Fibroblast of lung (primary cell): Measurements from ENCODE around the gene RBX1. TPM values are rescaled to one million over a fixed set of nuclear protein-coding genes. Genes with fewer than 3 reads are reported as not detected.

ENCODE experiments used
- DNase-seq, 2 donors: peaks; one replicate each; pipeline versions ENCODE4 v3.0.0 to v3.0.0-alpha.2; 2010; ENCODE audit warnings: low read depth in 2 of 2
- H2AFZ ChIP-seq: 2 replicates; pipeline ENCODE4 v1.5.1; 2012; ENCODE audit warnings: low read length, control low read depth, inconsistent platforms
- H3K27ac ChIP-seq: 2 replicates; pipeline ENCODE4 v1.5.1; 2011; ENCODE audit warnings: low read length, control low read depth; ENCODE audit not compliant: insufficient read depth
- H3K27me3 ChIP-seq: 2 replicates; pipeline ENCODE4 v1.5.1; 2011; ENCODE audit warnings: mild to moderate bottlenecking, low read length; ENCODE audit not compliant: control insufficient read depth, insufficient read depth
- H3K36me3 ChIP-seq: 2 replicates; pipeline ENCODE4 v1.5.1; 2011; ENCODE audit warnings: low read length; ENCODE audit not compliant: control insufficient read depth, insufficient read depth
- H3K4me1 ChIP-seq: 2 replicates; pipeline ENCODE4 v1.5.1; 2011; ENCODE audit warnings: low read length; ENCODE audit not compliant: control insufficient read depth, insufficient read depth; ENCODE audit errors: extremely low read depth
- H3K4me2 ChIP-seq: 2 replicates; pipeline ENCODE4 v1.5.1; 2011; ENCODE audit warnings: low read length, control low read depth; ENCODE audit not compliant: insufficient read depth; ENCODE audit errors: extremely low read depth
- H3K4me3 ChIP-seq, 4 experiments: fragments of 200-600 bp in 1 of 4; sonication (generic) in 1 of 4; replicated peaks in 1 of 4; 2 replicates each; pipeline ENCODE4 v1.5.1; 2011 to 2016; ENCODE audit warnings: low read length in 4 of 4, low read depth in 3 of 4, mild to moderate bottlenecking in 3 of 4, control low read depth in 2 of 4, inconsistent platforms in 1 of 4, mixed read lengths in 1 of 4; ENCODE audit not compliant: insufficient read depth in 1 of 4; ENCODE audit errors: control extremely low read depth in 1 of 4
- H3K79me2 ChIP-seq: 2 replicates; pipeline ENCODE4 v1.5.1; 2012; ENCODE audit warnings: mild to moderate bottlenecking, low read length, inconsistent platforms; ENCODE audit not compliant: control insufficient read depth, insufficient read depth
- H3K9ac ChIP-seq: 2 replicates; pipeline ENCODE4 v1.5.1; 2011; ENCODE audit warnings: mild to moderate bottlenecking, low read length, control low read depth; ENCODE audit not compliant: insufficient read depth
- H3K9me3 ChIP-seq: 2 replicates; pipeline ENCODE4 v1.5.1; 2012; ENCODE audit warnings: low read depth, low read length; ENCODE audit not compliant: control insufficient read depth, insufficient read depth
- H4K20me1 ChIP-seq: 2 replicates; pipeline ENCODE4 v1.5.1; 2011; ENCODE audit warnings: low read length; ENCODE audit not compliant: control insufficient read depth, insufficient read depth; ENCODE audit errors: extremely low read depth
- EZH2 ChIP-seq: IDR thresholded peaks from 2 replicates; pipeline ENCODE4 v1.5.1; 2012; ENCODE audit warnings: low read length, control low read depth, mild to moderate bottlenecking; ENCODE audit errors: missing control alignments
- polyA plus RNA-seq, 2 donors: library from polyadenylated mRNA; depleted of rRNA in 1 of 2; stranded (reverse) in 1 of 2; unstranded in 1 of 2; fragments of >200 nt; gene quantifications; 2 replicates each; pipeline ENCODE4 v1.2.1, GENCODE V29; 2011 to 2012; ENCODE audit warnings: missing spikeins in 1 of 2
- total RNA-seq: library from RNA; depleted of rRNA; stranded (reverse); fragments of >200 nt; gene quantifications from 2 replicates; pipeline ENCODE4 v1.2.1, GENCODE V29; 2014
- TF ChIP-seq, protein P1 (sequence below), 2 donors: IDR thresholded peaks in 1 of 2; conservative IDR thresholded peaks in 1 of 2; 1 replicate in 1 of 2; 2 replicates in 1 of 2; pipeline ENCODE4 v1.5.1; 2011 to 2012; ENCODE audit warnings: low read length in 2 of 2, control low read depth in 1 of 2, inconsistent platforms in 1 of 2, low read depth in 1 of 2, mild to moderate bottlenecking in 1 of 2

Gene RBX1
- total and polyA plus RNA-seq, 2 donors (not counting 1 experiment from before 2014, with no cell fraction given), result 53.2 to 89.6 TPM

DNA sequence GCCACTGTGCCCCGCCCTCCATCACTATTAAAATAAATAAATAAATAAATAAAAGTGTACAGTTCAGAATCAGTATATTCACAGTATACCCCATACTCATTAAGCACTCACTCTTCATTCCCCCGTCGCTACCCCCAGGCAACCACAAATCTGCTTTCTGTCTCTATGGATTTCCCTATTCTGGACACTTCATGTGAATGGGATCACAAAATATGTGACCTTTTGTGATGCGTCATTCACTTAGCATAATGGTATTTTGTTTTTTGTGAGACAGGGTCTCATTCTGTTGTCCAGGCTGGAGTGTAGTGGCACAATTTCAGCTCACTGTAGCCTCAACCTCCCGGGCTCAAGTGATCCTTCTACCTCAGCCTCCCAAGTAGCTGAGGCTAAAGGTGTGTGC lies 52.8 kb downstream of the RBX1 start:
- H3K9me3 ChIP-seq, result no peaks in the 10 kb centered on the region
- H2AFZ ChIP-seq, result no peak overlapping the region
- H3K4me2 ChIP-seq, result no peak overlapping the region
- H3K36me3 ChIP-seq, result no peaks in the 10 kb centered on the region
- no peak for DNase-seq
- H3K79me2 ChIP-seq, result no peaks in the 10 kb centered on the region
- no peaks in the 10 kb centered on the region for H3K4me1 ChIP-seq
- no peaks in the 10 kb centered on the region for H4K20me1 ChIP-seq
- no peak overlapping the region for H3K4me3 ChIP-seq
- no peak for TF ChIP-seq EZH2
- TF ChIP-seq, protein P1, sequence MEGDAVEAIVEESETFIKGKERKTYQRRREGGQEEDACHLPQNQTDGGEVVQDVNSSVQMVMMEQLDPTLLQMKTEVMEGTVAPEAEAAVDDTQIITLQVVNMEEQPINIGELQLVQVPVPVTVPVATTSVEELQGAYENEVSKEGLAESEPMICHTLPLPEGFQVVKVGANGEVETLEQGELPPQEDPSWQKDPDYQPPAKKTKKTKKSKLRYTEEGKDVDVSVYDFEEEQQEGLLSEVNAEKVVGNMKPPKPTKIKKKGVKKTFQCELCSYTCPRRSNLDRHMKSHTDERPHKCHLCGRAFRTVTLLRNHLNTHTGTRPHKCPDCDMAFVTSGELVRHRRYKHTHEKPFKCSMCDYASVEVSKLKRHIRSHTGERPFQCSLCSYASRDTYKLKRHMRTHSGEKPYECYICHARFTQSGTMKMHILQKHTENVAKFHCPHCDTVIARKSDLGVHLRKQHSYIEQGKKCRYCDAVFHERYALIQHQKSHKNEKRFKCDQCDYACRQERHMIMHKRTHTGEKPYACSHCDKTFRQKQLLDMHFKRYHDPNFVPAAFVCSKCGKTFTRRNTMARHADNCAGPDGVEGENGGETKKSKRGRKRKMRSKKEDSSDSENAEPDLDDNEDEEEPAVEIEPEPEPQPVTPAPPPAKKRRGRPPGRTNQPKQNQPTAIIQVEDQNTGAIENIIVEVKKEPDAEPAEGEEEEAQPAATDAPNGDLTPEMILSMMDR (conservative IDR thresholded peaks at IDR 0.05 in 1 of 2, IDR thresholded peaks at IDR 0.05 in 1 of 2; ENCODE audit: low read depth in 1 of 2, low read length in 2 of 2), result no peak
- no peaks in the 10 kb centered on the region for H3K27me3 ChIP-seq
- H3K27ac ChIP-seq, result no peak overlapping the region
- H3K9ac ChIP-seq, result no peak overlapping the region

DNA sequence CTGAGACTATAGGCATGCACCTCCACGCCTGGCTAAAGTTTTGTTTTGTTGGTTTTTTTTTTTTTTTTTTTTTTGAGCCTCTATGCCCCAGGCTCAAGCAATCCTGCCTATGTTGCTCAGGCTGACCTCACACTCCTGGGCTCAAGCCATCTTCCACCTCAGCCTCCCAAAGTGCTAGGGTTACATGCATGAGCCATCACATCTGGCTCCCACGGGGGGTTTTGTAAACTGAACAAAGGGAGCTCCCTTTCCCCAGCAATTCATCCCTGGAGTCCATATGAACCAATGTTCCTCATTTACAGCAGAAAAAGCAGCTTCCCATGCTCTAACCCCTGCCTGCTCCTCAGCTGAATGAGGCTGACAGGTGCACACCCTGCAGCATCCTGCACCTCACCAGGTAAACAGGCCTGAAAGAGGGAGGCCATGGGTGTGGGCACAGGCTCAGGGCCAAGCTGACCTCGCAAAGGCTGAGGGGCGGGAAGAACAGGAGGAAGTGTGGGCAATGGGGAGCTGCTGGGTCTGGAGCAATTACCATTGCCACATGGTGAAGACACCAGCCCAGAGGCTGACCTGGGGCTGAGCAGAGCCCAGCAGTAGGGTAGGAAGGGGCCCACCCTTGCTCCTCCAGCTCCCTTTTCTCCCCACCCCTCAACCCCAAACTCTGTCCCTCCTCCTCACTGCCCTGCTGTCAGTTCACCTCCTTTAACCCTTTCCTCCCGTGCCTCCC lies 58.2 kb downstream of the RBX1 start:
- Histone ChIP-seq H3K36me3 (no peaks in the 10 kb centered on the region), H3K27me3 (no peaks in the 10 kb centered on the region), H3K79me2 (no peaks in the 10 kb centered on the region), H3K9me3 (no peaks in the 10 kb centered on the region), H3K27ac (no peak overlapping the region), H4K20me1 (no peaks in the 10 kb centered on the region), H3K4me1 (peaks cover 3% of the 10 kb centered on the region), H3K4me3 (no peak overlapping the region), H2AFZ (no peak overlapping the region), H3K4me2 (no peak overlapping the region), H3K9ac (no peak overlapping the region)
- DNase-seq, result peak; percentile 64 to 74
- TF ChIP-seq EZH2, result no peak
- TF ChIP-seq, protein P1 (conservative IDR thresholded peaks at IDR 0.05 in 1 of 2, IDR thresholded peaks at IDR 0.05 in 1 of 2; ENCODE audit: low read depth in 1 of 2, low read length in 2 of 2), result no peak

DNA sequence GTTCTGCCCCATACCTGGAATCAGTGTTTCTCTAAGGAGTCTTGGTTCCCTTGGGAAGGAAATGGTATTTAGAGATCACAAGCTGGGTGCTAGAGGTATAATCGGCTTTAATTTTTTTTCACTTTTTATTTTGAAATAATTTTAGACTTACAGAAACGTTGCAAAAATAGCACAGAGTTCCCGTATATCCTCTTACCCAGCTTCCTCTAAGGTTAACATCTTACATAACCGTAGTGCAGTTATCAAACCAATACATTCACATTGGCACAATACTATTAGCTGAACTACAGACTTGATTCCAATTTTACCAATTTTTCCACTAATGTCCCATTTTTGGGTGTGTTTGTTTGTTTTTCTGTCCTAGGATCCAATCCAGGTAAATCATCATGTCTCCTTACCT lies 63.8 kb downstream of the RBX1 start:
- H3K9ac ChIP-seq, result no peak overlapping the region
- H3K79me2 ChIP-seq, result no peaks in the 10 kb centered on the region
- H3K36me3 ChIP-seq, result no peaks in the 10 kb centered on the region
- H3K27me3 ChIP-seq, result no peaks in the 10 kb centered on the region
- H3K4me1 ChIP-seq, result no peaks in the 10 kb centered on the region
- no peaks in the 10 kb centered on the region for H3K9me3 ChIP-seq
- no peak overlapping the region for H3K4me2 ChIP-seq
- H2AFZ ChIP-seq, result no peak overlapping the region
- no peak overlapping the region for H3K27ac ChIP-seq
- no peak for TF ChIP-seq EZH2
- TF ChIP-seq, protein P1 (conservative IDR thresholded peaks at IDR 0.05 in 1 of 2, IDR thresholded peaks at IDR 0.05 in 1 of 2; ENCODE audit: low read depth in 1 of 2, low read length in 2 of 2), result no peak
- no peaks in the 10 kb centered on the region for H4K20me1 ChIP-seq
- no peak for DNase-seq
- H3K4me3 ChIP-seq, result no peak overlapping the region
